22Rv1 (cell line): ENCODE data around the gene CYP4F8.
"Not testable (repeated sequence)": the region's sequence is repeated elsewhere in the genome, so short reads cannot be mapped to it uniquely, and the experiment has no call there.

ENCODE experiments used
- H3K27ac ChIP-seq: fragments of 450-650 bp; 2 replicates; pipeline ENCODE4 v1.5.1; 2017
- ZFX ChIP-seq: fragments of 450-650 bp; IDR thresholded peaks from 2 replicates; pipeline ENCODE4 v1.6.1; 2017; ENCODE audit warnings: antibody characterized with exemption, borderline replicate concordance
- TF ChIP-seq, protein P1 (sequence below): fragments of 450-650 bp; IDR thresholded peaks from 2 replicates; pipeline ENCODE4 v1.5.1; 2017; ENCODE audit warnings: mild to moderate bottlenecking

The CYP4F8 gene

DNA sequence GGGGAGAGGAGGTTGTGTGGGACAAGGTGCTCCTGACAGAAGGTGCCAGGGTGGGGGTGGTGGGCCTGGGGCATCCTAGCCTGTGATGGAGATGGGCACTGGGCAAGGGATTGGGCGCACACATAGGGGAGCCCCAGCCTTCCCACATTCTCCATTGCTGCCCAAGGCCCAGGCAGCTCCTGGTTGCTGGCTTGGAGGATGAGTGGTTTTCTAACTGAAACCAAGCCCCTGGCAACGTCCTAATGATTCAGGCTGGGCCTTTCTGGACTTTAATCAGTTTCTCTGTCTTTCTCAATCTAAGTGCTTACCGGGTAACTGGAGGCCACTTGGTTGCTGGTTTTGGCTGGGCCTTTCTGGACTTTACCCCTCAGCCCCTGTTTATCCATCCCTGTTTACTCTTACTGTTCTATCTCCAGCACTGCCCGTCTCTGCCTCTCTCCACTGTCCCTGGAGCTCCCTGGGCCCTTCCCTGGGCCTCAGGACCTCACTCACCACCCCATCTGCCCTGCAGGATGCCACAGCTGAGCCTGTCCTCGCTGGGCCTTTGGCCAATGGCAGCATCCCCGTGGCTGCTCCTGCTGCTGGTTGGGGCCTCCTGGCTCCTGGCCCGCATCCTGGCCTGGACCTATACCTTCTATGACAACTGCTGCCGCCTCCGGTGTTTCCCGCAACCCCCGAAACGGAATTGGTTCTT, 26.0 kb downstream of the CYP4F8 start:
- no peak overlapping the region for H3K27ac ChIP-seq

DNA sequence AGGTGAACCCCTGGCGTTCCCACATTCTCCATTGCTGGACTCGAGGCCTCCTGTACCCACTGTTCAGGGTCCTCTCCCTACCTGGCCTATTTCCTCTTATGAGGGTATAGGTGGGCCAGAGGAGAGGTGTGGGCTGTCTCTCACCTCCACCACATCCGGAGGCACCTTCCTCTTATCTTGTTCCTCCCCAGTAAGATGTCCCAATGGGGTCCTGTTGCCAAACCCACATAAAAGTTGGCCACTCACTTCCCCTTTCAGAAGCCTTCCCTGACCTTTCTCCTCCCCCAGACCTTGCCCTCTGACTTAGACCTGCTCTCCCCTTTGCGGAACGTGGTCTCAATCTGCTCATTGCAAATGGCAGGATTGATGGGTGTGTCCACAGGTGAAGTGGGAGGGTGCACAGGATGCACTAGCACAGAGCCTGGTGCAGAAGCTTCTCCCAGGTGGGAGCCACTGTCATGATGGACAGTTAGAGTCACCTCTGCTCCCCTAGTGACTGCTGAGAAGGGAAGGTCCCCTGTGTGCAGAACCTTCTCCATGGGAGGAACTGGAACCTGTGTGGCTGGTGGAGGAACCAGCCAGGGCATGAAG, 27.0 kb downstream of the CYP4F8 start:
- TF ChIP-seq, protein P1, sequence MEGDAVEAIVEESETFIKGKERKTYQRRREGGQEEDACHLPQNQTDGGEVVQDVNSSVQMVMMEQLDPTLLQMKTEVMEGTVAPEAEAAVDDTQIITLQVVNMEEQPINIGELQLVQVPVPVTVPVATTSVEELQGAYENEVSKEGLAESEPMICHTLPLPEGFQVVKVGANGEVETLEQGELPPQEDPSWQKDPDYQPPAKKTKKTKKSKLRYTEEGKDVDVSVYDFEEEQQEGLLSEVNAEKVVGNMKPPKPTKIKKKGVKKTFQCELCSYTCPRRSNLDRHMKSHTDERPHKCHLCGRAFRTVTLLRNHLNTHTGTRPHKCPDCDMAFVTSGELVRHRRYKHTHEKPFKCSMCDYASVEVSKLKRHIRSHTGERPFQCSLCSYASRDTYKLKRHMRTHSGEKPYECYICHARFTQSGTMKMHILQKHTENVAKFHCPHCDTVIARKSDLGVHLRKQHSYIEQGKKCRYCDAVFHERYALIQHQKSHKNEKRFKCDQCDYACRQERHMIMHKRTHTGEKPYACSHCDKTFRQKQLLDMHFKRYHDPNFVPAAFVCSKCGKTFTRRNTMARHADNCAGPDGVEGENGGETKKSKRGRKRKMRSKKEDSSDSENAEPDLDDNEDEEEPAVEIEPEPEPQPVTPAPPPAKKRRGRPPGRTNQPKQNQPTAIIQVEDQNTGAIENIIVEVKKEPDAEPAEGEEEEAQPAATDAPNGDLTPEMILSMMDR: no peak
- no peak for TF ChIP-seq ZFX
- H3K27ac ChIP-seq: no peak overlapping the region

More for the DNA sequence above, 26.0 kb downstream of the CYP4F8 start:
- TF ChIP-seq ZFX: no peak
- TF ChIP-seq, protein P1: no peak

DNA sequence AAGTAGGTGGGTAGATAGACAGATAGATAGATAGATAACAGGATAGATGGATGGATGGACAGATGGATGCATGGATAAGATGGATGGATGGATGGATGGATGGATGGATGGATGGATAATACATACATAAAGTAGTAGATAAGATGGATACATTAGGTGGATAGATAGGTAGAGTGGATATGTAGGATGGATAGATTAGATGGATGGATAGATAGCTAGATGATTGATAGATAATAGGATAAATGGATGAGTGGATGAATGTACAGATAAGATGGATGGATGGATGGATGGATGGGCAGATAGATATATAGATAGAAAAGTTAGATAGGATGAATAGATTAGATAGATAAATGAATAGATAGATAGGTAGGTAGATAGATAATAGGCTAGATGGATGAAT, 27.8 kb downstream of the CYP4F8 start:
- TF ChIP-seq ZFX: no peak
- TF ChIP-seq, protein P1: no peak

DNA sequence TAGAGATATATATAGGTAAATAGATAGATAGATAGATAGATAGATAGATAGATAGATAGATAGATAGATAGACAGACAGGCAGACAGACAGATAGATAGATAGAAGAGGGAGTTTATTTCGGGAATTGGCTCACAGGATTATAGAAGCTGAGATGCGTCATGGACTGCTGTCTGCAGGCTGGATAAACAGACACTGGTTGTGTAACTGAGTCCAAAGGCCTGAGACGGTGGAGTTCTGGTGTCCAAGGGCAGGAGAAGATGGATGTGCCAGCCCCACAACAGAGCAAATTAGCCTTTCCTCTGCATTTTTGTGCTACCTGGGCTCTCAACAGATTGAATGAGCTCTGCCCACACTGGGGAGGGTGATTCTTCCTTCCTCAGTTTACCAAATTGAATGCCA, 28.4 kb downstream of the CYP4F8 start:
- TF ChIP-seq ZFX: no peak
- TF ChIP-seq, protein P1: no peak

More for the DNA sequence above, 27.8 kb downstream of the CYP4F8 start:
- no peak overlapping the region for H3K27ac ChIP-seq

DNA sequence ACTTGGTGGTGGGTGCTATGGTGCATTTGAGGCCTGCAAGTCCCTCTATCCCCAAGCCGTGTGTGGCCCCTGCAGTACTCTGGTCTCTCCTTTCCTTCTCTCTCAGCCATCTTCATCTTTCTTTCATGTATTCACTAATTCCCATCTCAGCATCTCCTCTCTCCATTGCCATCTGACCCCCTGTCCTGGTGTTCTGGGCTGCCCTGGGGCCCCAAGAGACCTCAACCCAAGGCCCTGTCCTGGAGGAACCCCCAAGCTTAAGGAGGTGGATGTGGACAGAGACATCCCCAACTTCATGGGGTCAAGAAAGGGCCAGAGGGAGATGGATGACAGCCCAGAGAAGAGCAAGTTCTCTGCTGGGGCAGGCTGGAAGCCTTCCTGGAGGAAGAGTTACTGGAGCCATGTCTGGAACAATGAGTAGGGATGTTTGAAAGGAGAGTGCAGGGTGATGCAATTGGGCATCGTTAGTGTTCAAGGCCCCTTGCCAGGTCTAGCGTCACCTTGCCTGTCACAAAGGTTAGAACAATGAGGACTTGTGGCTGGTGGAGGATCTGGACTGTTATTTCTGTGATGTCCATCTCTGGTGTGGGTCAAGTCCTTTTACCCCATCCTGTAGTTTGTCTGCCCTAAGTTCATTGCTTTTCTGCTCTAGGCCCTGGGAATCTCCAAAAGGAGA, 29.2 kb downstream of the CYP4F8 start:
- no peak for TF ChIP-seq ZFX
- TF ChIP-seq, protein P1: no peak

More for the DNA sequence above, 28.4 kb downstream of the CYP4F8 start:
- no peak overlapping the region for H3K27ac ChIP-seq

DNA sequence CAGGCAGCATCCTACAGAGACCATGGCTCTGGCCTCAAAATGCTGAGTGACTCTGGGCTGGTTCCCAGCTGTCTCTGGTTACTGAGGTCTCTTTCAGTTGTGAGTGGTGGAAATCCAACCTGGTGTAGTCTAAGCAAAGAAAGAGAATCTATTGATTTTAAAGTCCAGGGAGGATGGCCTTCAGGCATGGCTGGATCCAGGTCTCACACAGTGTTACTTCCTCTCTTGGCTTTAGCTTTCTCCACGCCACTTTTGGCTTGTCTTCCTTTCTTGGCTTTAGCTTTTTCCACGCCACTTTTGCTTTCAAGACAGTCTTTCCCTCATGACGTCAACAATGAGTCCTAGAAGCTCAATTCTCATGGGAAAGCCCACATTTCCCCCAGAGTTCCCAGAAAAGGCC, 29.8 kb downstream of the CYP4F8 start:
- no peak overlapping the region for H3K27ac ChIP-seq
- TF ChIP-seq, protein P1: no peak
- TF ChIP-seq ZFX: no peak

More for the DNA sequence above, 29.2 kb downstream of the CYP4F8 start:
- H3K27ac ChIP-seq: no peak overlapping the region

DNA sequence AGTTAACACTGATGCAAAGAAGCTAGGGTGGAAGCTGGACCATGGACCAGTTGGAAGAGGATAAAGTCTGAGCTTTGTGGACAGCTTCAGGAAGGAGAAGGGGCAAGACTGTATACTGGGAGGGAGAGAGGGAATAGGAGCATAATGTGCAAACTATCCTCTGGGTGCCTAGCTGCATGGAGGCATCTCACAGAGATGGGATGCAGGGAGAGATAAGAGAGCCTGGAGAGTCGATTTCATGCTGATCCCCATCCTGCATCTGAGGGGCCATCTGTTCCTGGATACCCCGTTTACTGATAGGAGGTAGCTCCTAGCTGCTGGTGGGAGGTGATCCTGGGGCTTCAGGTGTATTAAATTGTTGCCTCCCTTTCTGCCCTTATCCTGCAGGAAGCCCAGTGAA, 34.5 kb downstream of the CYP4F8 start:
- H3K27ac ChIP-seq: no peak overlapping the region
- TF ChIP-seq, protein P1: no peak
- TF ChIP-seq ZFX: no peak

DNA sequence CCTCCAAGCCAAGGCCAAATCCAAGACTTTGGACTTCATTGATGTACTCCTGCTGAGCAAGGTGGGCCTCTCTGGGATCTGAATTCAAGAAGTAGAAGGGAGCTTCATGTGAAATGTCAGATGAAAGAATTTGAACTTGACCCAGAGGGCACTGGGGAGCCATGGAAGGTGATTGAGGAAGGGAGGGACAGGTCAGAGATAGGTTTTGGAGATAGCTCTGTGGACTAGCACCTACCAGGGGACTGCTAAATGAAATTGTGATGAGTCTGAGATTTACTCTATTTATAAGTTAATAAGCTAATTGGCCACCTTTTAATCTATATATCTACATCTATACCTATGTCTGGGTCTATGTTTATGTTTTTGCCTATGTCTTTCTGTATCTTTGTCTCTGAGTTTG, 35.1 kb downstream of the CYP4F8 start:
- not testable (repeated sequence) for H3K27ac ChIP-seq
